B cell (primary cell): ENCODE measurements around the gene CFAP100. TPM values are rescaled to one million over a fixed set of nuclear protein-coding genes. Genes with fewer than 3 reads are reported as not detected.

Experiments used
- ATAC-seq: fragments of 200-7000 bp; cut with Tn5 transposase; one replicate; pipeline ENCODE4 v1.10.0; 2021; ENCODE audit warnings: low read depth, mild to moderate bottlenecking, moderate number of reproducible peaks, moderate library complexity
- CTCF ChIA-PET: fragments of 350-600 bp; sonication (Branson Sonifier 250); formaldehyde crosslinking; loops from one replicate; lab custom pipeline; 2021; ENCODE audit warnings: antibody characterized with exemption, inconsistent platforms; lab: Charles Lee
- POLR2A ChIA-PET: fragments of 350-600 bp; sonication (Branson Sonifier 250); formaldehyde crosslinking; loops from one replicate; lab custom pipeline; 2021; ENCODE audit warnings: antibody characterized with exemption; lab: Charles Lee
- DNase-seq: peaks from one replicate; pipeline ENCODE4 v3.0.0; 2013
- H2AFZ ChIP-seq: 2 replicates; pipeline ENCODE4 v1.6.1; 2012; ENCODE audit warnings: mild to moderate bottlenecking, low read depth, low read length; ENCODE audit not compliant: insufficient read depth, poor library complexity, severe bottlenecking
- H3K27ac ChIP-seq, 2 donors: 1 replicate in 1 of 2; 2 replicates in 1 of 2; pipeline ENCODE4 v1.5.1; 2012 to 2013; ENCODE audit warnings: low read length in 2 of 2, mild to moderate bottlenecking in 2 of 2, moderate library complexity in 1 of 2
- H3K27me3 ChIP-seq, 4 experiments: fragments of 200-600 bp in 1 of 4; sonication (generic) in 1 of 4; replicated peaks in 1 of 4; 1 replicate in 2 of 4; 2 replicates in 2 of 4; pipeline versions ENCODE4 v1.6.1 to v1.7.0; 2013 to 2016; ENCODE audit warnings: low read length in 3 of 4, mild to moderate bottlenecking in 2 of 4, mixed read lengths in 1 of 4, moderate library complexity in 1 of 4; ENCODE audit not compliant: insufficient read depth in 4 of 4, control insufficient read depth in 3 of 4; ENCODE audit errors: control extremely low read depth in 1 of 4
- H3K36me3 ChIP-seq, 2 experiments: replicated peaks in 1 of 2; 1 replicate in 1 of 2; 2 replicates in 1 of 2; pipeline versions ENCODE4 v1.6.1 to v1.7.1; 2013; ENCODE audit warnings: low read length in 1 of 2; ENCODE audit not compliant: insufficient read depth in 2 of 2, control insufficient read depth in 1 of 2; ENCODE audit errors: control extremely low read depth in 1 of 2, extremely low read depth in 1 of 2
- H3K4me1 ChIP-seq, 2 donors: fragments of 200-600 bp in 1 of 2; sonication (generic) in 1 of 2; 1 replicate in 1 of 2; 2 replicates in 1 of 2; pipeline versions ENCODE4 v1.5.1 to v1.6.1; 2013 to 2017; ENCODE audit warnings: low read length in 2 of 2; ENCODE audit not compliant: control insufficient read depth in 2 of 2, insufficient read depth in 2 of 2
- H3K4me2 ChIP-seq: replicated peaks from 2 replicates; pipeline ENCODE3; 2012; ENCODE audit warnings: mild to moderate bottlenecking, low read depth, low read length; ENCODE audit not compliant: poor library complexity, severe bottlenecking
- H3K4me3 ChIP-seq, 5 experiments: fragments of 200-600 bp in 1 of 5; sonication (generic) in 1 of 5; 1 replicate in 3 of 5; 2 replicates in 2 of 5; pipeline versions ENCODE4 v1.5.1 to v1.7.0; 2011 to 2016; ENCODE audit warnings: low read length in 4 of 5, mild to moderate bottlenecking in 4 of 5, low read depth in 2 of 5, control low read depth in 1 of 5, moderate library complexity in 1 of 5; ENCODE audit not compliant: insufficient read depth in 1 of 5; ENCODE audit errors: control extremely low read depth in 1 of 5, extremely low read depth in 1 of 5
- H3K79me2 ChIP-seq: fragments of 200-600 bp; sonication (generic); one replicate; pipeline ENCODE4 v1.6.0; 2016; ENCODE audit warnings: low read length; ENCODE audit not compliant: control insufficient read depth, insufficient read depth
- H3K9ac ChIP-seq: fragments of 200-600 bp; sonication (generic); 2 replicates; pipeline ENCODE4 v1.6.1; 2017; ENCODE audit warnings: mild to moderate bottlenecking, low read length, moderate library complexity
- H3K9me3 ChIP-seq, 3 donors: one replicate each; pipeline versions ENCODE4 v1.6.1 to v1.7.1; 2013; ENCODE audit warnings: low read length in 2 of 3; ENCODE audit not compliant: control insufficient read depth in 2 of 3, insufficient read depth in 1 of 3; ENCODE audit errors: control extremely low read depth in 1 of 3
- H4K20me1 ChIP-seq: 2 replicates; pipeline ENCODE4 v1.6.0; 2012; ENCODE audit warnings: mild to moderate bottlenecking, low read length; ENCODE audit not compliant: insufficient read depth, control insufficient read depth, poor library complexity, severe bottlenecking
- H3K27ac Mint-ChIP-seq: one replicate; pipeline ENCODE4 v1.8.0; 2021; ENCODE audit warnings: mixed read lengths
- H3K27me3 Mint-ChIP-seq: one replicate; pipeline ENCODE4 v1.8.0; 2021; ENCODE audit warnings: mixed read lengths
- H3K4me1 Mint-ChIP-seq: one replicate; pipeline ENCODE4 v1.8.0; 2021; ENCODE audit warnings: mixed read lengths
- H3K4me3 Mint-ChIP-seq: one replicate; pipeline ENCODE4 v1.8.0; 2021; ENCODE audit warnings: mixed read lengths
- H3K9me3 Mint-ChIP-seq: one replicate; pipeline ENCODE4 v1.8.0; 2022; ENCODE audit warnings: mixed read lengths; ENCODE audit not compliant: insufficient read depth
- EZH2 ChIP-seq: IDR thresholded peaks from 2 replicates; pipeline ENCODE4 v1.6.1; 2012; ENCODE audit warnings: borderline replicate concordance, low read depth, mild to moderate bottlenecking, moderate library complexity, low read length; ENCODE audit not compliant: insufficient read depth, poor library complexity, severe bottlenecking
- WGBS: methylation state at CpG from one replicate; pipeline ENCODE4 v1.1.5; 2013; ENCODE audit warnings: missing lambda C conversion rate; ENCODE audit not compliant: insufficient coverage; 5-methylcytosine and 5-hydroxymethylcytosine counted together
- intact Hi-C: fragments of 100-400 bp; cut with micrococcal nuclease; formaldehyde crosslinking; loops from one replicate; pipeline ENCODE4 v1.10.0; 2022
- polyA plus RNA-seq: library from polyadenylated mRNA; depleted of rRNA; stranded (reverse); fragments of >200 nt; gene quantifications from 2 replicates; pipeline ENCODE4 v1.2.3, GENCODE V29; 2012
- total RNA-seq, 2 donors: library from RNA; stranded (reverse); fragments of 120-200 nt in 1 of 2; gene quantifications; 1 replicate in 1 of 2; 2 replicates in 1 of 2; pipeline versions ENCODE4 v1.2.3 to v1.2.4, GENCODE V29; 2013 to 2022
- TF ChIP-seq, protein P1 (sequence below): fragments of 200-600 bp; IDR thresholded peaks from one replicate; pipeline ENCODE4 v1.8.0; 2022; ENCODE audit warnings: antibody characterized with exemption, mild to moderate bottlenecking

The CFAP100 gene
- total and polyA plus RNA-seq, 2 donors (not counting 1 experiment from before 2014, with no cell fraction given) = not detected

- Histone ChIP-seq H3K79me2 (no peaks in the 10 kb centered on the region), H3K4me3 (no peak overlapping the region), H3K9ac (no peak overlapping the region), H3K4me1 (no peaks in the 10 kb centered on the region), H3K27me3 (peaks cover 0 to 16% (median 0%) of the 10 kb centered on the region in 4 experiments), H3K27ac (no peak overlapping the region), H4K20me1 (no peaks in the 10 kb centered on the region), H3K36me3 (no peaks in the 10 kb centered on the region), H2AFZ (no peak overlapping the region), H3K4me2 (no peak overlapping the region), H3K9me3 (peaks cover 0 to 3% (median 0%) of the 10 kb centered on the region in 3 donors)
- no peak for DNase-seq
- 86% methylated on average over 12 of the region's 12 CpGs for WGBS
- intact Hi-C loops = no loop called here
- CTCF ChIA-PET = no interaction called here
- TF ChIP-seq, protein P1, sequence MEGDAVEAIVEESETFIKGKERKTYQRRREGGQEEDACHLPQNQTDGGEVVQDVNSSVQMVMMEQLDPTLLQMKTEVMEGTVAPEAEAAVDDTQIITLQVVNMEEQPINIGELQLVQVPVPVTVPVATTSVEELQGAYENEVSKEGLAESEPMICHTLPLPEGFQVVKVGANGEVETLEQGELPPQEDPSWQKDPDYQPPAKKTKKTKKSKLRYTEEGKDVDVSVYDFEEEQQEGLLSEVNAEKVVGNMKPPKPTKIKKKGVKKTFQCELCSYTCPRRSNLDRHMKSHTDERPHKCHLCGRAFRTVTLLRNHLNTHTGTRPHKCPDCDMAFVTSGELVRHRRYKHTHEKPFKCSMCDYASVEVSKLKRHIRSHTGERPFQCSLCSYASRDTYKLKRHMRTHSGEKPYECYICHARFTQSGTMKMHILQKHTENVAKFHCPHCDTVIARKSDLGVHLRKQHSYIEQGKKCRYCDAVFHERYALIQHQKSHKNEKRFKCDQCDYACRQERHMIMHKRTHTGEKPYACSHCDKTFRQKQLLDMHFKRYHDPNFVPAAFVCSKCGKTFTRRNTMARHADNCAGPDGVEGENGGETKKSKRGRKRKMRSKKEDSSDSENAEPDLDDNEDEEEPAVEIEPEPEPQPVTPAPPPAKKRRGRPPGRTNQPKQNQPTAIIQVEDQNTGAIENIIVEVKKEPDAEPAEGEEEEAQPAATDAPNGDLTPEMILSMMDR = no peak
- TF ChIP-seq EZH2 = no peak
- H3K4me1 Mint-ChIP-seq = no peaks in the 10 kb centered on the region
- no peak for ATAC-seq
- POLR2A ChIA-PET = no interaction called here
- H3K27ac Mint-ChIP-seq = no peak overlapping the region
- H3K27me3 Mint-ChIP-seq = peaks cover 35% of the 10 kb centered on the region
- H3K9me3 Mint-ChIP-seq = no peaks in the 10 kb centered on the region
- H3K4me3 Mint-ChIP-seq = no peak overlapping the region
Measured at GRCh38 chr3:126414961-126415660, 20.4 kb downstream of the CFAP100 start.
